HepG2 (cell line): ENCODE measurements around the gene PRSS3. TPM values are rescaled to one million over a fixed set of nuclear protein-coding genes. Genes with fewer than 3 reads are reported as not detected.
A peak's percentile ranks its signal among the peaks of the same experiment; 100 is the strongest.

Experiments used
- BHLHE40 ChIP-seq: IDR thresholded peaks from 2 replicates; pipeline ENCODE4 v1.6.1; 2011; ENCODE audit warnings: low read length, improper control_type of control experiment
- EP300 ChIP-seq, 3 experiments: sonication (generic) in 1 of 3; formaldehyde crosslinking in 1 of 3; IDR thresholded peaks; 2 replicates each; pipeline versions ENCODE4 v1.5.1 to v1.6.1; 2011 to 2020; ENCODE audit warnings: low read depth in 2 of 3, low read length in 2 of 3, borderline replicate concordance in 1 of 3, improper control_type of control experiment in 1 of 3, mild to moderate bottlenecking in 1 of 3, missing genetic modification reagents in 1 of 3, moderate library complexity in 1 of 3
- FOXA3 ChIP-seq: IDR thresholded peaks from 2 replicates; pipeline ENCODE4 v1.6.1; 2016; ENCODE audit warnings: missing genetic modification reagents, missing compliant biosample characterization
- GTF2F1 ChIP-seq: fragments of 150-350 bp; IDR thresholded peaks from 2 replicates; pipeline ENCODE4 v1.6.1; 2014; ENCODE audit warnings: low read length
- HHEX ChIP-seq: IDR thresholded peaks from 2 replicates; pipeline ENCODE4 v1.6.1; 2016; ENCODE audit warnings: control low read depth
- HNF4A ChIP-seq: sonication (generic); formaldehyde crosslinking; IDR thresholded peaks from 2 replicates; pipeline ENCODE4 v1.4.0; 2020; ENCODE audit warnings: missing genetic modification reagents
- HNF4G ChIP-seq, 2 experiments: sonication (generic) in 1 of 2; formaldehyde crosslinking in 1 of 2; IDR thresholded peaks; 2 replicates each; pipeline versions ENCODE4 v1.4.0 to v1.6.1; 2011 to 2020; ENCODE audit warnings: borderline replicate concordance in 2 of 2, low read depth in 2 of 2, mild to moderate bottlenecking in 2 of 2, low read length in 1 of 2, missing genetic modification reagents in 1 of 2, moderate library complexity in 1 of 2
- SAP130 ChIP-seq: IDR thresholded peaks from 2 replicates; pipeline ENCODE4 v1.6.1; 2016; ENCODE audit warnings: low read depth
- SMARCC2 ChIP-seq: fragments of 450-650 bp; IDR thresholded peaks from 2 replicates; pipeline ENCODE4 v1.6.1; 2017; ENCODE audit warnings: antibody characterized with exemption, mild to moderate bottlenecking
- TEAD3 ChIP-seq: optimal IDR thresholded peaks from 2 replicates; pipeline ENCODE3; 2016; ENCODE audit warnings: borderline replicate concordance
- ZBTB3 ChIP-seq: sonication (generic); formaldehyde crosslinking; IDR thresholded peaks from 2 replicates; pipeline ENCODE4 v1.4.0; 2020; ENCODE audit warnings: low read depth, mild to moderate bottlenecking, moderate library complexity, missing genetic modification reagents, borderline replicate concordance
- ZMYM3 ChIP-seq: sonication (generic); formaldehyde crosslinking; IDR thresholded peaks from 2 replicates; pipeline ENCODE4 v1.5.1; 2020; ENCODE audit warnings: mild to moderate bottlenecking, missing genetic modification reagents
- ZNF781 ChIP-seq: sonication (generic); formaldehyde crosslinking; IDR thresholded peaks from 2 replicates; pipeline ENCODE4 v1.5.1; 2020; ENCODE audit warnings: borderline replicate concordance, mild to moderate bottlenecking, missing genetic modification reagents; ENCODE audit errors: not compliant biosample characterization
- ZNF790 ChIP-seq: sonication (generic); formaldehyde crosslinking; IDR thresholded peaks from 2 replicates; pipeline ENCODE4 v1.8.0; 2022; ENCODE audit warnings: missing genetic modification reagents, mild to moderate bottlenecking, borderline replicate concordance
- polyA plus RNA-seq, 8 experiments: library from polyadenylated mRNA; depleted of rRNA in 3 of 8; stranded (reverse) in 7 of 8; unstranded in 1 of 8; fragments of >200 nt; fragmentation: Illumina TruSeq in 4 of 8; extraction: Trizol in 4 of 8; gene quantifications; 2 replicates each; pipeline versions ENCODE4 v1.2.1 to v1.2.3, GENCODE V29; 2011 to 2016; ENCODE audit warnings: low read depth in 4 of 8, missing spikeins in 1 of 8, mixed read lengths in 1 of 8; ENCODE audit not compliant: insufficient read depth in 1 of 8
- total RNA-seq, 5 experiments: library from RNA; depleted of rRNA; stranded (reverse); fragments of >200 nt; fragmentation: Illumina TruSeq; extraction: Trizol; gene quantifications; 2 replicates each; pipeline ENCODE4 v1.2.3, GENCODE V29; 2016; ENCODE audit warnings: low read depth in 1 of 5
- TF ChIP-seq, protein P1 (sequence below): sonication (generic); formaldehyde crosslinking; IDR thresholded peaks from 2 replicates; pipeline ENCODE4 v1.8.0; 2022; ENCODE audit warnings: low read depth, missing genetic modification reagents
- TF ChIP-seq, protein P2 (sequence below): sonication (generic); formaldehyde crosslinking; IDR thresholded peaks from 2 replicates; pipeline ENCODE4 v1.8.1; 2022; ENCODE audit warnings: mild to moderate bottlenecking, missing genetic modification reagents
- TF ChIP-seq, protein P3 (sequence below): sonication (generic); formaldehyde crosslinking; IDR thresholded peaks from 2 replicates; pipeline ENCODE4 v1.5.0; 2020; ENCODE audit warnings: mild to moderate bottlenecking, missing genetic modification reagents
- TF ChIP-seq, protein P4 (sequence below): sonication (generic); formaldehyde crosslinking; IDR thresholded peaks from 2 replicates; pipeline ENCODE4 v1.4.0; 2020; ENCODE audit warnings: missing genetic modification reagents, borderline replicate concordance
- TF ChIP-seq, protein P5 (sequence below): sonication (generic); formaldehyde crosslinking; IDR thresholded peaks from 2 replicates; pipeline ENCODE4 v1.5.0; 2020; ENCODE audit warnings: missing genetic modification reagents

The PRSS3 gene
- total and polyA plus RNA-seq, 2 of the 13 experiments (the other 11 are each of a cell fraction or from before 2014, with no cell fraction given) = not detected

DNA sequence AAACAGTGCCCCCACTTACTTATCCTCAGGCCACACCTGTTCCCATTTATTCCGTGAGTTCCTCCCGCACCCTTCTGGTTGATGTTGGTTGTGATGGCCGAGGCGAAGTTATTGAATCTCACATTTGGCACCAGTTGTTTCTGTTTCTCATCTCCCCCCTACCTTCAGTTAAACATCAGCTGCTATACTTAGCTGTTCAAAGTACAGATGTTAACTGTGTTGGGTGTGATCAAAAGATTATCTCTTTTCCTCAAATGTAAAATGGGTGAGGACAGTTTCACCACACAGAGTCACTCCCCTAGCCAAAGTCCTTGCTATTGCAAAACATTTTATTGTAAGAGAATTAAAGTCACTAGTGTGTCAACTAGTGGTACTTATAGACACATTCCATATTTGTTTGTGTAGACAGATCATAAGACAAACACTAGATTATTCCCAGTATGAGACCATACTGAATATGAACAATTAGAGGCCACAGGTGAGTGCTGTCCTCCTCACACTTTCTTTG lies 43.2 kb upstream of the PRSS3 start (continued):
- TF ChIP-seq TEAD3 (CRISPR knock-in tag) (no peak), ZNF781 (no peak), SMARCC2 (no peak), ZMYM3 (CRISPR knock-in tag) (no peak), BHLHE40 (no peak), ZNF790 (CRISPR knock-in tag) (no peak), HNF4G (IDR thresholded peaks at IDR 0.05; ENCODE audit: borderline replicate concordance, low read depth, low read length) (peak; percentile 66), HNF4G (CRISPR knock-in tag; IDR thresholded peaks at IDR 0.05; ENCODE audit: borderline replicate concordance, low read depth) (no peak), SAP130 (CRISPR knock-in tag) (0 out of 2 replicates have a peak, but pooled peaks have one; percentile 49), FOXA3 (CRISPR knock-in tag) (0 out of 2 replicates have a peak, but pooled peaks have one; percentile 33), ZBTB3 (no peak), EP300 (IDR thresholded peaks at IDR 0.05; ENCODE audit: low read depth in 2 of 2, low read length in 2 of 2) (peak in 1 of 2 experiments; percentile 21; a peak in 1 of 4 replicates), EP300 (CRISPR knock-in tag; IDR thresholded peaks at IDR 0.05; ENCODE audit: borderline replicate concordance) (no peak), HNF4A (CRISPR knock-in tag) (peak; percentile 79), GTF2F1 (no peak), HHEX (CRISPR knock-in tag) (no peak)
- TF ChIP-seq, protein P1, sequence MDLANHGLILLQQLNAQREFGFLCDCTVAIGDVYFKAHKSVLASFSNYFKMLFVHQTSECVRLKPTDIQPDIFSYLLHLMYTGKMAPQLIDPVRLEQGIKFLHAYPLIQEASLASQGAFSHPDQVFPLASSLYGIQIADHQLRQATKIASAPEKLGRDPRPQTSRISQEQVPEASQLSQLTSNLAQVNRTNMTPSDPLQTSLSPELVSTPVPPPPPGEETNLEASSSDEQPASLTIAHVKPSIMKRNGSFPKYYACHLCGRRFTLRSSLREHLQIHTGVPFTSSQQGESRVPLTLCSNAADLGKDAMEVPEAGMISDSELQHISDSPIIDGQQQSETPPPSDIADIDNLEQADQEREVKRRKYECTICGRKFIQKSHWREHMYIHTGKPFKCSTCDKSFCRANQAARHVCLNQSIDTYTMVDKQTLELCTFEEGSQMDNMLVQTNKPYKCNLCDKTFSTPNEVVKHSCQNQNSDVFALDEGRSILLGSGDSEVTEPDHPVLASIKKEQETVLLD (CRISPR knock-in tag) = no peak
- TF ChIP-seq, protein P2, sequence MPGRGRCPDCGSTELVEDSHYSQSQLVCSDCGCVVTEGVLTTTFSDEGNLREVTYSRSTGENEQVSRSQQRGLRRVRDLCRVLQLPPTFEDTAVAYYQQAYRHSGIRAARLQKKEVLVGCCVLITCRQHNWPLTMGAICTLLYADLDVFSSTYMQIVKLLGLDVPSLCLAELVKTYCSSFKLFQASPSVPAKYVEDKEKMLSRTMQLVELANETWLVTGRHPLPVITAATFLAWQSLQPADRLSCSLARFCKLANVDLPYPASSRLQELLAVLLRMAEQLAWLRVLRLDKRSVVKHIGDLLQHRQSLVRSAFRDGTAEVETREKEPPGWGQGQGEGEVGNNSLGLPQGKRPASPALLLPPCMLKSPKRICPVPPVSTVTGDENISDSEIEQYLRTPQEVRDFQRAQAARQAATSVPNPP = no peak
- TF ChIP-seq, protein P3, sequence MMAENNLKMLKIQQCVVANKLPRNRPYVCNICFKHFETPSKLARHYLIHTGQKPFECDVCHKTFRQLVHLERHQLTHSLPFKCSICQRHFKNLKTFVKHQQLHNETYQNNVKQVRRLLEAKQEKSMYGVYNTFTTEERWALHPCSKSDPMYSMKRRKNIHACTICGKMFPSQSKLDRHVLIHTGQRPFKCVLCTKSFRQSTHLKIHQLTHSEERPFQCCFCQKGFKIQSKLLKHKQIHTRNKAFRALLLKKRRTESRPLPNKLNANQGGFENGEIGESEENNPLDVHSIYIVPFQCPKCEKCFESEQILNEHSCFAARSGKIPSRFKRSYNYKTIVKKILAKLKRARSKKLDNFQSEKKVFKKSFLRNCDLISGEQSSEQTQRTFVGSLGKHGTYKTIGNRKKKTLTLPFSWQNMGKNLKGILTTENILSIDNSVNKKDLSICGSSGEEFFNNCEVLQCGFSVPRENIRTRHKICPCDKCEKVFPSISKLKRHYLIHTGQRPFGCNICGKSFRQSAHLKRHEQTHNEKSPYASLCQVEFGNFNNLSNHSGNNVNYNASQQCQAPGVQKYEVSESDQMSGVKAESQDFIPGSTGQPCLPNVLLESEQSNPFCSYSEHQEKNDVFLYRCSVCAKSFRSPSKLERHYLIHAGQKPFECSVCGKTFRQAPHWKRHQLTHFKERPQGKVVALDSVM (CRISPR knock-in tag) = no peak
- TF ChIP-seq, protein P4, sequence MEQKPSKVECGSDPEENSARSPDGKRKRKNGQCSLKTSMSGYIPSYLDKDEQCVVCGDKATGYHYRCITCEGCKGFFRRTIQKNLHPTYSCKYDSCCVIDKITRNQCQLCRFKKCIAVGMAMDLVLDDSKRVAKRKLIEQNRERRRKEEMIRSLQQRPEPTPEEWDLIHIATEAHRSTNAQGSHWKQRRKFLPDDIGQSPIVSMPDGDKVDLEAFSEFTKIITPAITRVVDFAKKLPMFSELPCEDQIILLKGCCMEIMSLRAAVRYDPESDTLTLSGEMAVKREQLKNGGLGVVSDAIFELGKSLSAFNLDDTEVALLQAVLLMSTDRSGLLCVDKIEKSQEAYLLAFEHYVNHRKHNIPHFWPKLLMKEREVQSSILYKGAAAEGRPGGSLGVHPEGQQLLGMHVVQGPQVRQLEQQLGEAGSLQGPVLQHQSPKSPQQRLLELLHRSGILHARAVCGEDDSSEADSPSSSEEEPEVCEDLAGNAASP = no peak
- TF ChIP-seq, protein P5, sequence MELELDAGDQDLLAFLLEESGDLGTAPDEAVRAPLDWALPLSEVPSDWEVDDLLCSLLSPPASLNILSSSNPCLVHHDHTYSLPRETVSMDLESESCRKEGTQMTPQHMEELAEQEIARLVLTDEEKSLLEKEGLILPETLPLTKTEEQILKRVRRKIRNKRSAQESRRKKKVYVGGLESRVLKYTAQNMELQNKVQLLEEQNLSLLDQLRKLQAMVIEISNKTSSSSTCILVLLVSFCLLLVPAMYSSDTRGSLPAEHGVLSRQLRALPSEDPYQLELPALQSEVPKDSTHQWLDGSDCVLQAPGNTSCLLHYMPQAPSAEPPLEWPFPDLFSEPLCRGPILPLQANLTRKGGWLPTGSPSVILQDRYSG (CRISPR knock-in tag) = no peak
